ENCODE measurements around the gene CYB5B. TPM values are rescaled to one million over a fixed set of nuclear protein-coding genes. Genes with fewer than 3 reads are reported as not detected.

The CYB5B gene
- total and polyA plus RNA-seq, 12 donors = 153 to 1,039 (median 465) TPM

GRCh38 chr16:69476920-69477443 lies 52.6 kb downstream of the CYB5B start:
- peaks cover 16 to 26% of the 10 kb centered on the region in 2 donors for H3K4me1 ChIP-seq (replicated peaks in 1 of 2)
- intact Hi-C loops (cut with DNase I) = no loop called here
- H3K4me3 ChIP-seq = no peak overlapping the region
- H3K36me3 ChIP-seq (replicated peaks in 1 of 2) = no peaks in the 10 kb centered on the region
- 6 to 18% (median 9%) methylated on average over 1 of the region's 1 CpG for WGBS, 4 donors
- H3K27ac ChIP-seq = peak overlapping the region; percentile 41 to 75 (median 66)
- TF ChIP-seq POLR2A (IDR thresholded peaks at IDR 0.05) (no peak), CTCF (IDR thresholded peaks at IDR 0.05) (peak in 1 of 6 experiments; percentile 1)
- DNase-seq = peak in 5 of 7 donors; percentile 48 to 65 (median 56)
- H3K27me3 ChIP-seq = no peaks in the 10 kb centered on the region
- no peaks in the 10 kb centered on the region for H3K9me3 ChIP-seq (replicated peaks in 1 of 3)

- Histone ChIP-seq H3K27ac (peak overlapping the region; percentile 41 to 75 (median 66)), H3K27me3 (no peaks in the 10 kb centered on the region), H3K4me3 (no peak overlapping the region), H3K9me3 (replicated peaks in 1 of 3) (no peaks in the 10 kb centered on the region), H3K4me1 (replicated peaks in 1 of 2) (peaks cover 16 to 32% of the 10 kb centered on the region in 2 donors), H3K36me3 (replicated peaks in 1 of 2) (no peaks in the 10 kb centered on the region)
- peak in 4 of 7 donors; percentile 34 to 47 (median 45) for DNase-seq
- intact Hi-C loops (cut with DNase I) = no loop called here
- WGBS, 4 donors = 15 to 20% (median 17%) methylated on average over 6 of the region's 6 CpGs
- TF ChIP-seq POLR2A (IDR thresholded peaks at IDR 0.05) (no peak), CTCF (IDR thresholded peaks at IDR 0.05) (no peak)
Observed at GRCh38 chr16:69477546-69477945, 53.1 kb downstream of the CYB5B start.

- Histone ChIP-seq H3K27me3 (no peaks in the 10 kb centered on the region), H3K36me3 (replicated peaks in 1 of 2) (no peaks in the 10 kb centered on the region), H3K9me3 (replicated peaks in 1 of 3) (no peaks in the 10 kb centered on the region), H3K4me3 (no peak overlapping the region), H3K27ac (no peak overlapping the region), H3K4me1 (replicated peaks in 1 of 2) (peaks cover 16 to 34% of the 10 kb centered on the region in 2 donors)
- peak in 1 of 7 donors; percentile 40 for DNase-seq
- intact Hi-C loops (cut with DNase I) = no loop called here
- TF ChIP-seq CTCF (IDR thresholded peaks at IDR 0.05) = no peak
- no peak for TF ChIP-seq POLR2A (IDR thresholded peaks at IDR 0.05)
- WGBS, 4 donors = 93 to 98% (median 96%) methylated on average over 6 of the region's 6 CpGs
Observed at GRCh38 chr16:69478685-69479084, 54.3 kb downstream of the CYB5B start.

- H3K9me3 ChIP-seq (replicated peaks in 1 of 3) = no peaks in the 10 kb centered on the region
- intact Hi-C loops (cut with DNase I) = loop anchor here in 1 of 2 donors (10.0 kb wide), 1 partner anchor 85 kb away; no protein-coding TSS in a partner anchor
- peak in 1 of 7 donors; percentile 20 for DNase-seq
- H3K4me1 ChIP-seq (replicated peaks in 1 of 2) = peaks cover 16 to 34% of the 10 kb centered on the region in 2 donors
- H3K4me3 ChIP-seq = no peak overlapping the region
- TF ChIP-seq CTCF (IDR thresholded peaks at IDR 0.05) (no peak), POLR2A (IDR thresholded peaks at IDR 0.05) (no peak)
- H3K27ac ChIP-seq = no peak overlapping the region
- no peaks in the 10 kb centered on the region for H3K36me3 ChIP-seq (replicated peaks in 1 of 2)
- 83 to 93% (median 85%) methylated on average over 3 of the region's 3 CpGs for WGBS, 4 donors
- no peaks in the 10 kb centered on the region for H3K27me3 ChIP-seq
Observed at GRCh38 chr16:69479775-69480174, 55.4 kb downstream of the CYB5B start.
